Neural cell (in vitro differentiated cells): ENCODE results near the gene FDXACB1.
A peak's percentile ranks its signal among the peaks of the same experiment; 100 is the strongest.

ENCODE experiments used
- EP300 ChIP-seq: fragments of 450-650 bp; conservative IDR thresholded peaks from 2 replicates; pipeline ENCODE4 v1.6.1; 2014; ENCODE audit warnings: antibody characterized with exemption, mild to moderate bottlenecking, moderate library complexity; ENCODE audit not compliant: poor library complexity, severe bottlenecking
- EZH2 ChIP-seq: fragments of 200-600, 300-800 bp; shearing (Covaris generic), sonication (generic); IDR thresholded peaks from 2 replicates; pipeline ENCODE4 v1.6.1; 2014; ENCODE audit warnings: antibody characterized with exemption, low read length, borderline replicate concordance, mild to moderate bottlenecking; ENCODE audit not compliant: insufficient read depth, poor library complexity, severe bottlenecking
- RAD21 ChIP-seq: fragments of 450-650 bp; conservative IDR thresholded peaks from 2 replicates; pipeline ENCODE4 v1.6.1; 2014; ENCODE audit warnings: antibody characterized with exemption, mild to moderate bottlenecking, moderate library complexity
- SMC3 ChIP-seq: fragments of 450-650 bp; conservative IDR thresholded peaks from 2 replicates; pipeline ENCODE4 v1.6.1; 2014; ENCODE audit warnings: antibody characterized with exemption, mild to moderate bottlenecking, moderate library complexity; ENCODE audit not compliant: poor library complexity
- TAF1 ChIP-seq: IDR thresholded peaks from 2 replicates; pipeline ENCODE4 v1.6.1; 2012; ENCODE audit warnings: low read depth
- TF ChIP-seq, protein P1 (sequence below): fragments of 450-650 bp; IDR thresholded peaks from 2 replicates; pipeline ENCODE4 v1.5.1; 2014; ENCODE audit warnings: antibody characterized with exemption, mild to moderate bottlenecking, moderate library complexity; ENCODE audit not compliant: poor library complexity, severe bottlenecking

DNA sequence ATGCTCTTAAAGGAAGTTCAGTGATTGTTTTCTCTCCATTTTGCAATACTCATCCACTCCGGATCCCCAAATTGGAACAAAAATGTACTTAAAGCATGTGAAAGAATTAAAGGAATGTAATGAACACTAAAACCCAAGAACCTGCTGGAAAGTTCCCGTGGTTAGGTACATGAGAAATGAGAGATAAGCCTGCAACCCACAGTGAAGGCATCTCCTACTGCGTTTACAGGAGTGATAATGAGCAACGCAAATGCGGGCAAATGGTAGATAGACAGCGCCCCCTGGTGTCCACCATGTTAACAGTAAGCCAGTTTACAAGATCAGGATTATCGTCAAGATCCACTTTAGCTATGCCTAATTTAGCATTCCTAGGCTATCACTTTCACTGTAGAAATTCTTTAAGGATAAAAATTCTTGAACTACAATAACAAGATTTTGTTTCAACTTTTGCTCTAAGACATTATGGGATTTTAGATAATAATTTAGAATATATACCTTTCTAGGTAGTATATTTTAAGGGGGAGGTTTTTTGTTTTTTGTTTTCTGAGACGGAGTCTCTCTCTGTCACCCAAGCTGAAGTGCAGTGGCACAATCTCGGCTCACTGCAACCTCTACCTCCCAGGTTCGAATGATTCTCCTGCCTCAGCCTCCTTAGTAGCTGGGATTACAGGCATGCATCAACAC, 37.5 kb downstream of the FDXACB1 start:
- peak; percentile 90 for TF ChIP-seq RAD21
- TF ChIP-seq, protein P1, sequence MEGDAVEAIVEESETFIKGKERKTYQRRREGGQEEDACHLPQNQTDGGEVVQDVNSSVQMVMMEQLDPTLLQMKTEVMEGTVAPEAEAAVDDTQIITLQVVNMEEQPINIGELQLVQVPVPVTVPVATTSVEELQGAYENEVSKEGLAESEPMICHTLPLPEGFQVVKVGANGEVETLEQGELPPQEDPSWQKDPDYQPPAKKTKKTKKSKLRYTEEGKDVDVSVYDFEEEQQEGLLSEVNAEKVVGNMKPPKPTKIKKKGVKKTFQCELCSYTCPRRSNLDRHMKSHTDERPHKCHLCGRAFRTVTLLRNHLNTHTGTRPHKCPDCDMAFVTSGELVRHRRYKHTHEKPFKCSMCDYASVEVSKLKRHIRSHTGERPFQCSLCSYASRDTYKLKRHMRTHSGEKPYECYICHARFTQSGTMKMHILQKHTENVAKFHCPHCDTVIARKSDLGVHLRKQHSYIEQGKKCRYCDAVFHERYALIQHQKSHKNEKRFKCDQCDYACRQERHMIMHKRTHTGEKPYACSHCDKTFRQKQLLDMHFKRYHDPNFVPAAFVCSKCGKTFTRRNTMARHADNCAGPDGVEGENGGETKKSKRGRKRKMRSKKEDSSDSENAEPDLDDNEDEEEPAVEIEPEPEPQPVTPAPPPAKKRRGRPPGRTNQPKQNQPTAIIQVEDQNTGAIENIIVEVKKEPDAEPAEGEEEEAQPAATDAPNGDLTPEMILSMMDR = peak; percentile 91
- TF ChIP-seq EP300 = no peak
- TF ChIP-seq TAF1 = no peak
- no peak for TF ChIP-seq EZH2
- peak; percentile 90 for TF ChIP-seq SMC3
